Activated CD4-positive, alpha-beta T cell treated with anti-CD3 and anti-CD28 coated beads, Interleukin-2, amount 50 U/mL, for 16 hours (primary cell): Measurements from ENCODE around the gene SDK1.
"Not testable (repeated sequence)": the region's sequence is repeated elsewhere in the genome, so short reads cannot be mapped to it uniquely, and the experiment has no call there.

Experiments
- DNase-seq: peaks from one replicate; pipeline ENCODE4 v3.0.0-alpha.2; 2020

SDK1 gene

DNA sequence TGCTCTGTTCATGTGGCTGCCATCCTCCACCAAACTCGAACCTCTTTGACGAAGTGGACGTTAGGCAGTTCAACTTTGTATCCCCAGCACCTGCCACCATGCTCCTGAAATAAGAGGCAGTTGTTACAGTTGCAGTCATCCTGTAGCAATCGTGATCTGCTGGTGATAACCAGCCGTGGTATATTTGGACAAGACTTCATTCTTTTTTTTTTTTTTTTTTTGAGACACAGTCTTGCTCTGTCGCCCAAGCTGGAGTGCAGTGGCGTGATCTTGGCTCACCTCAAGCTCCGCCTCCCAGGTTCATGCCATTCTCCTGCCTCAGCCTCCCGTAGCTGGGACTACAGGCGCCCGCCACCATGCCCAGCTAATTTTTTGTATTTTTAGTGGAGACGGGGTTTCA is 640.7 kb downstream of the SDK1 start:
- not testable (repeated sequence) for DNase-seq

DNA sequence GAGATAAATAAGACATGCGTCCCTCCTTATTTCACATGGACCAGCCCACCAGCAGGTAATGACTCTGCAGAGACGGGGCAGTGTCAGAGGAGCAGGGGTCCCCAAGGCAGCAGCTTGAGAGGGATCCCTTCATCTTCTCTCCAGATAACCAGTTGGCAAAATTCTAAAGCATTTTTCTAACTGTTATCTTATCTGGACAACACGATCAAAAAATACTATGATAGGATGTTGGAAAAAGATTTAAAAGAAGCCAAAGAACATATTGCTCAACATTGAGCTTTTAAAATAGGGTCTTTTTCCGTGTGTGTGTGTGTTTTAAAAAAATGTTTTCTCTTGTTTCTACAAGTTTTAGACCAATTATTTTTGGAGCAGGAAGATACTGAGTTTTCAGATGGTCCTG is 641.2 kb downstream of the SDK1 start:
- DNase-seq, result no peak

DNA sequence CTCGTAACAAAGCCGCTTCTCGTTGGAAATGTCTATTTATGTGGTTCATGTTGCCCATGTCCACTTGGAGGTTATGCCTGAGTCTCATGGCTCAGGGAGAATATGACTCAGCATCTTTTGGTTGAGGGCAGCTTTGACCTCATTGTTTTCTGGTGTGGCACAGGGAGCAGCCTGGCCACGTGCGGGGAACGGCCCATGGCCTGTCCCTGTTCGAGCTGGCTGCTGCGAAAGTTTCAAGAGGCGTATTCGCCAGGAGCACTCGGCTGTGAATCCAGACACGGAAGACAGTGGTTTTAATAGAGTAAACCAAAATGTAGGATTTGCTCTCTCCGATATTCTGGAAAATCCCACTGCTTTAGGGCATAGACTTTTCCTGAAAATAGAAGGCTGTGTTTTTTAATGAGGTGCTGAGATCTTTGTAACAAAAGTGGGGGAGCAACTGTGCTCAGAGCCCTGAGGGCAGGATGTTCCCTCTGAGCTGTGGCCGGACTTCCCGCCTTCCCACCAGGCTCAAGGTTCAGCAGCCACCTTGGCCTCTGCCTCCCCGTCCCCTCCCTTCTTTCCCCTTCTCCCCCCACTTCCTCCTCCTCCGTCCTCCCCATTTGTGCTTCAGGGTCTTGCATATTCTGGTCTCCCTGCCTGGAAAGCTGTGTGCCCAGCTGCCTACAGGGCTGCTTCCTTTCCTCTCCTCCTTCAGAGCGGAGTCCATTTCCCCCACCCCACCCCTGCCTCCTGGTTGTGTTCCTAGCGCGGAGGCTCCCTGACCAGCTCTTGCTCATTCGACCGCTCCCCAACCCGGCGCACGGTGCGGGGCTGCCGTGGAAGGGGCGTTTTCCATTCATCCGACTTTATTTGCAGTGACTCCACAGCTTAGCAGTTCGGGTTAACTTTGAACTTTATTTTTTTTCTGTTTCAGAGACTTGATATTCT is 642.0 kb downstream of the SDK1 start:
- DNase-seq, result no peak

DNA sequence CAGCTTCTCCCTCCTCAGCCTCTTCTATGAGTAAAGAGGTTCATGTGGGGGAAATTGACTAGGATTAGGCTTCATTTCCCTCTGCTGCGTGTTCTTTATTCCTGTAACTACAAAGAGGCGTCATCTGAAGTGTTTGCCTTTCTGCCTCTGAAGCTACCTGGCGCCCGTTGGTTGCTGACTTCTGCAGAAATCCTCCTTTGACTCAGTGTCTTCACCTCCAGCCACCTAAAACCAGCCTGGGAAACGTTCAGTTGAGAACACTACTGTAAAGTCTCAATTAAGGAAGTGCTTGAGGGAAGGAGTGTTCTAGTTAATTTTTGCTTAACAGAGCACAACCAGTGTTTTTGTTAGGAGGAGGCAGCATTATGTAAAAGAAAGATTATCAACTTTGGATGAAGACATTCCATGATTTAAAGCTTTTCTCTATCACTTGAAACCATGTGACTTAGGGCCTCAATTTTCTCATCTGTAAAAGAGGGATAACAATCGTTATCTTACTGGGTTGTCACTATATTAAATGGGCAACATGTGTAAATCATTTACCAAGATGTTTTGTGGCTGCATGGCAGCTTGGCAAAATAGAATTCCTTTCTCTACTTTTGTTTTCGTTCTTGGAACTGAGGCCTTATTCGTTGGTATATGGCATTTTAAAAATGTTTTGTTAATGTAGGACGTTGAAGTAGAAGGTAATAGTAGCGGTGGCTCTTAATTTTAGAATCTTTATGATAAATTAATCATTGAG is 642.9 kb downstream of the SDK1 start:
- DNase-seq, result no peak

DNA sequence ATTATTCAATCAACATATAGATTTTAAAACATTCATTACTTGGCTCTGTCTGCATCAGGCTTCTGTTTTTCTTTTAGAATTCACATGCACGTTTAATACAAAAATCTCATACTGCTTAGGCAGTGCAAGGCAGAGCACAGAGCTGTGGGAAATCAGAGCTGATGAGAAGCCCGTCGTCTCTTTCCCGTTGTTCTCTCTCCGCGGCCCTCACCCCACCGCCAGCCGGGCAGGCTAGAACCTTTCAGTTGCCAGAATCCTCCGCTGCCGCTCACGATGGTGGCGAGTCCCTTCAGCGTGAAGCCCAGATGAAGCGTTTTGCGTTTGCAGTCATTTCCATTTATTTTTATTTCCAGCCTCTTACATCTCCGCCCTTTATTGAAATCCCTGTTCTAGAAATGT is 648.2 kb downstream of the SDK1 start:
- DNase-seq, result no peak

DNA sequence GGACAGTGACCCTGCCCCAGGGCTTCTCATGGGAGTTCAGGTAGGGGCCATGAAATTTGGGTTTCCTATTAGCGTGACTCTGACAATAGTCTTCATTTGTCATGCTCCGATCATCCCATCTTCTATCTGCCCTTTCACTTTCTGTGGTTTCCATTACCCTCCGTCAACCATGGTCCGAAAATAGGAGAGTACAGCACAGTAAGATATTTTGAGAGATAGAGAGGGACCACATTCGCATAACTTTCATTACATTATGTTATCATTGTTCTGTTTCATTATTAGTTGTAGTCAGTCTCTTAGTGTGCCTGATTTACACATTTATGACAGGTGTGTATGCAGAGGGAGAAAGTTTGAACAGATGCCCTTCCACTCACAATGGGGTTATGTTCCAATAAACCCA is 649.2 kb downstream of the SDK1 start:
- DNase-seq, result no peak

DNA sequence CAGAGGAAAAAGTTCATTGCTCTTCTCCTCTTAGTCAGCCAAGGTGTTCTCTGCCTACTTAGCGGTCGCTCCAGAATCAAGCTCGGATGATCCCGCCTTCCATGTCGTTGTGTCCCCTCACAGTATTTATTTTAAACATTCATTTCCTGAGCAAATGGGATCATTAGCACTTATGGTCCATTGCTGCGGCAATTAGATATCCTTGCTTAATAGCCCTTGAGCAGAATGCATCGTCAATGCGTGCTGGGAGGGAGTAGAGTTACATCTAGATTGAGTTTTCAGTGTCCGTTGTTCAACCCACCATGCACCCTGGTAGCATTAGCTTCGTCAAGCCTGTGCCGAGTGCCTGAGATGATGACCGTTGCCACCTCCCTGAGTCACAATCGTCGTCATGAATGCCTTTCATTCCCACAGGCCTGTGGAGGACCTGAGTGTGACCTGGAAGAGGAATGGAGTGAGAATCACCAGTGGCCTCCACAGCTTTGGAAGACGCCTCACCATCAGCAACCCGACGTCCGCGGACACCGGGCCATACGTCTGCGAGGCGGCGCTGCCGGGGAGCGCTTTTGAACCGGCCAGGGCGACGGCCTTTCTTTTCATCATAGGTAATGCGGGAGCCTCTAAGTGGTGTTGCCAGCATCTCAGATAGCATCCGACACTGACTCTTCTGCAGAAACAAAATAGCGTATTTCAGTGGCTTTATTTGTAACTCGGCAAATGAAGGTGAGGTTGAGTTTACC is 650.4 kb downstream of the SDK1 start:
- DNase-seq, result no peak

DNA sequence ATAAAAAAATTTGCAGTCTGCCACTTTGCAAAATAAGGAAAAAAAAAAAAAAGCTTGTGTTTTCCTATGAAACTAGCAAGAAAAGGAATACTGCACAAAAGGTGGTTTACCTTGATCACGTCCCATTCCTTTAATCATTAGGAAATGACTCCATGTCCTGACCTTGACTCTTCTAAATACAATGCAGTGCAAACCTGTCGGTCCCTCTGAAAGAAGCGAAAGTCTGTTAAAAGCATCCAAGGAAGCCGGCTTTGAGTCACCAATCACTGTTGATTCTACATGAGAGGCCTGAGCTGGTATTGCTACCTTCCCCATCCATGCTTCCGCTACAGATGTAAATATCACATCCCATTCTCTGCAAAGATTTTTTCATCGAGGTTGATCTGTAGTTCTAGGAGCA is 652.1 kb downstream of the SDK1 start:
- no peak for DNase-seq

DNA sequence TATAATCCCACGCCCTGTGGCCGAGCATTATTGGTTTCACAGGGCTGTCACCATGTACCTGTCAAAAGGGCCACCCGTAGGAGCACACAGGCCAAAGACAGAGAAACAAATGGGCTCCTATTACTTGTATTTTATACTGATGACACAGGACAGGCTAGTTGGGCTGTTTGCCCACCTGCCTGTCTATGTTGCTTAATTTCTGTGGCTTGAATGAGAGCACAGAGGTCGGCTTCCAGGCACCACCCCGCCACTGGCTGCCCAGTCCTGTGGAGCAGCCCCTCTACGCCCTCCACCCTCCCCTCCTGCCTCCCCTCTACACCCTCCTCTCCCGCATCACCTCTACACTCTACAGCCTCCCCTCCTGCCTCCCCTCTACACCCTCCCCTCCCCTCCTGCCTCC is 652.9 kb downstream of the SDK1 start:
- DNase-seq, result no peak

DNA sequence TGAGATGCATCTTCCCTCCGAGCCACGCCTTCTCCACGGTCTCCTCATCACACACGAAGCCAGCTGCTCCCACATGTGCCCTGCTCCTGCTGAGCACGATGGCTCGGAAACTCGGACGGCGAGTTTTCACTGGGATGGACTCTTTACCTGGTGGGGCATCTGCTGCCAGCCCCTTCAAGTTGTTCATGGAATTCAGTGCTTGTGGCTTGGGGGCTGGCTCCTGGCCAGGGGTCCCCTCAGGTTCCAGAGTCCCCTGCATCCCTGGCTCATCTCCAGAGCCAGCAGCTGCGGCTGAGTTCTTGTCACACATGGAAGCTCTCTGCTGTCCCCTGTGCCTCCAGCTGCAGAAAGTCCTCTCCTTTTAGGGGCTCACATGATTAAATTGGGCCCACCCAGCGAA is 654.0 kb downstream of the SDK1 start:
- no peak for DNase-seq

DNA sequence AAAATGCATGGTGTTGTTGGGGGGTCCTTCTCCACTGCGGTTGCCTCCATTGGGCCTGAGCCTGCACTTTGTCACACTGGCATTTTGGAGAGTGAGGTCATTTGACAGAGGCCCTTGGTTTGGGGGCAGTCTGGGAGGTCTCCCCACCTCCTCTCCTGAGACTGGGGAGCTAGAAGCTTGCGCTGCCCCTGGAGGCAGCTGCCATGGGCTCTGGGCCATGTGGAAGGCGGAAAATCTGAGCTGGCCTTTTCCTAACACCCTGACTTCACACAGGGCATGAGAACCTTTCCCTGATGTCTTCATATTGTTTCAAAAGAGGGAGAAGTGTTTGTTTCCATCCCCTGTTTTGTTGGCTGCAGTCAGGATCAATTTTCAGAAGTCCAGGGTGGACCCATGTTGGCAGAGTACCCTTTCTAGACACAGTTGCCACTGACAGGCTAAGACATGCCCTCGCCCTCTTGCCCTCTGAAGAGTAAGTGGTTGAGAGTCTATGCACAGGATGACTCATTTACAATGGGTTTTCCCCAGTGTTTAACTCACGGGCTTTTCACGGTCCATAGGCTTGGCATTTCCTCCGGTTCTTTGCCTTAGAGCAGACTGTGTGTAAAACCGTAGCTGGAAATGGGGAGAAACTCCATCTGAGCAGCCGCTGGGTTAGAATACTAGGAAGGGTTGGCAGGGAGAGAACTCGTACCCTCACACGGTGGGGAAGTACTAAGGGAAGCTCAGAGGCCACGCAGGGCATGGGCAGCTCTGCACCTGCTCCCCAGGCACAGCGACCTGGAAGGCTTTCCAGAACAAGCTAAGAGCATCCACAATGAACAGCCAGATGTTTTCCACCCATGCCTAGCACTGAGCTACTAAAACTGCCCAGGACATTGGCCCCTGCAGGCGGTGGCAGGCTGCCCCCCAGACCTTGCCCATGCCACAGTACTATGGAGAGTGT is 655.0 kb downstream of the SDK1 start:
- peak; percentile 14 for DNase-seq

DNA sequence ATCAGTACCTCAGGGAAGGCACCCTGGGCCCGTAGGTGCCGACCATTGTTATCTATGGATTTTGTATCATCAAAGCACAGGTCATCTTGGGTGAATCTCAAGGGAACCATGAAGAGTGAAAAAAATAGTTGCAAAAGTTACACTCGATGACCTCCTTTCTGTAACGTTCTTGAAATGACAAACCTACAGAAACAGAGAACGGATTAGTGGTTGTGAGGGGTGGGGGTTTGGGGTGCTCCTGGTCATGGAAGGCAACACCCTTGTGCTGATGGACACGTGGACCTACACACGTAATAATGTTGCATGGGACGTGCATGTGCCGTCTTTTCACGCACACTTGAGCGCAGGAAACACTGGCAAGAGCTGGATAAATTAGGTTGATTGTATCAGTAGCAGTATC is 655.9 kb downstream of the SDK1 start:
- no peak for DNase-seq

DNA sequence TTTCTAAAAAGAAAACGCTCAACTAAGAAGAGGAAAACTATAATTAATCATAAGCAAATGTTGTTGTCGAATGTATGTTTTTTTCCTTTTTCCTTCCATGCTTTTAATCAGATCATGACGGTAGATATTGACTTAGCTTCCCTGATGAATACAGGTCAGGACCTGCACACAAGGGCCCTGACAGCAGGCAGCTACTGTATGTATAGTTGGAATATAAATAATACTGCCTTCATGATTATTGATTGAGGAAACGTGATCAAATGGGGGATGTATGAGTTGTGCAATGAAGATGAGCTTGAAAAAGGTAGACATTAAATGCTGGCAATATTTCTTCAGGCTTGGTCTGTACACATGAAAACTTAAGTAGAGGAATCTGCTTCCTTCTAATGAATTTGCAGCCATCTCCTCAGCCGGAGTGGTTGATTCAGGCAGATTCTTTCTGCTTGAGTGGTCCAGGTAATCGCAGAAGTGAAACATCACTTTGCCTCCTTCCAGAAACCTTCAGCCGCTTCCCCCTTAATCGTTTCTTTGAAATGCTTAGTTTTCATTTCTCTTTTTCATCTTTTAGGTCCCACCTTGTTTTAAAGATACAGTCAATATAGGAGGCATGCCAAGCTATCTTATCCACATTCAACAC is 656.5 kb downstream of the SDK1 start:
- no peak for DNase-seq

DNA sequence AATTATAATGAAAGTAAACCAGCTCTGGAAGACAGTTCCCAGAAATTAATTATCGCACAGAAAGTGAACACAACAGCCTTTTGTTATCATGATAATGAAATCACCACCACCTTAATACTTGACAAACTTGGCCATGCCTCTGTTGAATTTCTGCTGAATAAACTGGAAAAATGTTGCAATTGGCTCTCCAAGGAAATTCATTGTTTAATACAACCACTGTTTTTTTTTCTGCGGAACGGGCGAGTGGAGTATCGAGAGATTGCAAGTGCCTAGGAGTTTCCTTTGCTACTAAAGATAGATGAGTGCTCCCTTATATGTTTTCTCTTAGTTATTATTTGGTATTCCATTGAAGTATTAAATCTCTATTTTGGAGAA is 657.0 kb downstream of the SDK1 start:
- DNase-seq, result no peak

DNA sequence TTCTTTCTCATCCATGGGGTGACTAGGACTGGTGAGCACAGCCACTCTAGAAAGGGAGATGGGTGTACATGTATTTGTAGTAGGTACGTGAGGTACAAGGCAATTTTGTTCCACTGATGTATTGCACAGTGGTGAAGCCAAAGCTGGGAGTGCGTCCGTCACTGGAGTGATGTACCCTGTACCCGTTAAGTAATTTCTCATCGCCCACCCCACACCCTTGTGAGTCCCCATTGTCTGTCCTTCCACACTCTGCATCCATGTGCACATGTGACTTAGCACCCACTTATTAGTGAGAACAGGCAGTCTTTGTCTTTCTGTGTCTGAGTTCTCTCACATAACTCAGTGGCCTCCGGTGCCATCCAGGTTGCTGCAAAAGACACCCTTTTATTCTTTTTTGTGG is 658.3 kb downstream of the SDK1 start:
- DNase-seq, result no peak

DNA sequence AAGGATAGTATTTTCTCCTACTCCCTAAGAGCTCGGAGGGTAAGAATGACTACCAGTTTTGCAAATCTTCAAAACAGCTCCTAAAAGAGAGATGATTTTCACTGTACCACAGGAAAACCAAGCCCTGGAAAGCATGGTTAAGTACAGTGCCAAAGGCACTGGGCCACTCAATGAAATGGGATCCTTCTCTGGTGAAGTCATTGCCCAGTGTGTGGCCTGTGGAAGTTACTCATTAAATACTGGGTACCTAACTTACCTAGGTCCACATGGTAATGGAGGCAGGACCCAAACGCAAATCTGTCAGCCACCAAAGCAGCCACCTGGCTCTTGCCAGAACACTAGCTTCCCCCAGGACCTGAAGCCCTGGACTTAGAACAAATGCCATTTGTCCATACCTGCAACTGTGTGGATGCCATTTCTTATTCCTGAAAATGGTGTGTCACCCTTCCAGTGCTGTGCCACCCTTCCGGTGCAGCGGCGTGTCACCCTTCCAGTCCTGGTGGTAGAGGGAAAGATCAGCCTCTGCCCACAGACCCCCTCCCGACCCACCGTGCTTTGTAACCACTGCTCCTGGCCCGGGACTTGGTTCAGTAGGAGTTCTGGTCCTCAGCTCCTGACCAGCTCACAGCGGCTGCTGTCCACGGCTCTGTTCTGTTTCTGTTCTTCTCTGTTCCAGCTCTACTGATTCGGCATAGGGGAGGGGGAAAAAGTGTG is 659.2 kb downstream of the SDK1 start:
- DNase-seq, result no peak

DNA sequence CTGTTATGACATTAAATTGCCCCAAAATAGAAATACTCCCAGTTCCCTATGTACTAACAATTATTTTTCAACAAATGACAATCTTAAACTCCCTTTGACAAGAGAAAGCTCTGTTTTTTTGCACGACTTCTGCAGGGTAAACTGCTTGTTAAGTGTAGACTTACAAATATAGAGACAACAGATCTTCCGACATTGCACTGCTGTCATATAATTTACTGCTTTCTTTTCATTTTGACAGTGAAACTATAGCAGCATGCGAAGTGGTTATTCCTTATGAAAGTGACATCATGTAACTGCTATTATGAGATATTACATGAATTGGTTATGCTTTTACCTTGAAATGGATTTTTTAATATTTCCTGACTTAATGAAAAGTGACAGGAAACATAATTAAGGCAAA is 659.9 kb downstream of the SDK1 start:
- DNase-seq, result no peak

DNA sequence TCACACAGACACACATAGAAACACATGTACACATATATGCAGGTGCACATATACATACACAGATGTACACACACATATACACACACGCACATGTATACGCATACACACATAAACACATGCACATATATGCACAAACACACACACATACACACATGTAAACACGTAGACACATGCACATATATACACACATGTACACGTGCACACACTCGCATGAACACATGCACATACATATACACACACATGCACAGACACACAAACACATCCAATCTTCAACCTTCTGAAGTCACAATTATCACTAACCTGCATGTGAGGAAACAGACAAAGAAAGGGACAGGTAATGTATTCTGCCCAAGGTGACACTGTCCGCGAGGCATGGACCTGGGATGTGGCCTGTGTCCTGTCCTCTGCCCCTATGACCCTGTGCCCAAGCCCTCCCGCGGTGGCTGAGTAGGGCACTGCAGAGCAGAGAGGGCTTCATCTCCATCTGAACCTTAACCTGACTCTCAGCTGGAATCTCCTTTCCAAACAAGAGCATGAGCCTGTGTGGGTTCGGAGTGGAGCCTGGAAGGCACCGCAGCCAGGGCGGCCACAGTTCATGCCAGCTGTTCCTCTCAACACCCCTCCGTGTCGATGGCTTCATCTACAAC is 660.9 kb downstream of the SDK1 start:
- no peak for DNase-seq

DNA sequence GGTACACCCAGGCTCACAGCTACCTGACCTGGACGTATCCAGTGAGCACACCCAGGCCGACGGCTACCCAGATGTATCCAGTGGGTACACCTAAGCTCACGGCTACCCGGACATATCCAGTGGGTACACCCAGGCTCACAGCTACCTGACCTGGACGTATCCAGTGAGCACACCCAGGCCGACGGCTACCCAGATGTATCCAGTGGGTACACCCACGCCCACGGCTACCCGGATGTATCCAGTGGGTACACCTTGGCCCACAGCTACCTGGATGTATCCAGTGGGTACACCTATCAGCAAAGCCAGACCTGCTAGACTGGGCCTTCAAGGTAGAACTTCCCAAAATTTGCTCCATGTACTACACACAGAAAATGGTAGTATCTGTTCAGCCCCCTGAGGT is 662.7 kb downstream of the SDK1 start:
- not testable (repeated sequence) for DNase-seq

DNA sequence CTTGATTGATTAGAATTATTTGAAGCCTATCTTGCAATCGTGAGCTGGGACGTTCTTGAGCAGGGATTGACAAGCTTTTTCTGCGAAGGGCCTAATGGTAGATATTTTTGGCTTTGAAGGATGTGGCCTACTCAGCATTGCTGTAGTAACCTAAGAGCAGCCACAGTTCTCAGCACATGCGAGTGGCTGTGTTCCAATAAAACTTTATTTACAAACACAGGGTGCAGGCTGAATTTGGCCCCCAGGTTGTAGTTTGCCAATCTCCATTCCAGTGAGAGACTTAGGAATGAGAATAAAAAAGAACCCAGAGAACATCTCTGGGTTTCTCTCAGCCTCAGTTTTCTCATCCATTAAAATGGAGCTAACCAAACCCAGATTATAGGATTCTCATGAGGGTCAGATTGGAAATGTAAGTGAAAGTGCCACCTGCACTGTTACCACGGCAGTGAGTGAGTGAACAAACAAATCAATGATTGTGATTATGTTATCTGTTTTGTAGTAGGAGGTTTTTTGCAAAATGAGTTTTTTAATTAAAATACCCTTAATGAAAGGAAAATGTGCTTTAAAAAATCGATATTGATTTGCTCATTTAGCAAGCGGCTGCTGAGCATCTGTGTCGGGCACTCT is 664.0 kb downstream of the SDK1 start:
- no peak for DNase-seq
